GM18858 (cell line): Measurements from ENCODE around the gene ANKRD42.
A peak's percentile ranks its signal among the peaks of the same experiment; 100 is the strongest.

Experiments used
- ATAC-seq: cut with Tn5 transposase; IDR thresholded peaks from one replicate; pipeline ENCODE4 v1.9.1; 2021; ENCODE audit not compliant: unreplicated experiment

The ANKRD42 gene

DNA sequence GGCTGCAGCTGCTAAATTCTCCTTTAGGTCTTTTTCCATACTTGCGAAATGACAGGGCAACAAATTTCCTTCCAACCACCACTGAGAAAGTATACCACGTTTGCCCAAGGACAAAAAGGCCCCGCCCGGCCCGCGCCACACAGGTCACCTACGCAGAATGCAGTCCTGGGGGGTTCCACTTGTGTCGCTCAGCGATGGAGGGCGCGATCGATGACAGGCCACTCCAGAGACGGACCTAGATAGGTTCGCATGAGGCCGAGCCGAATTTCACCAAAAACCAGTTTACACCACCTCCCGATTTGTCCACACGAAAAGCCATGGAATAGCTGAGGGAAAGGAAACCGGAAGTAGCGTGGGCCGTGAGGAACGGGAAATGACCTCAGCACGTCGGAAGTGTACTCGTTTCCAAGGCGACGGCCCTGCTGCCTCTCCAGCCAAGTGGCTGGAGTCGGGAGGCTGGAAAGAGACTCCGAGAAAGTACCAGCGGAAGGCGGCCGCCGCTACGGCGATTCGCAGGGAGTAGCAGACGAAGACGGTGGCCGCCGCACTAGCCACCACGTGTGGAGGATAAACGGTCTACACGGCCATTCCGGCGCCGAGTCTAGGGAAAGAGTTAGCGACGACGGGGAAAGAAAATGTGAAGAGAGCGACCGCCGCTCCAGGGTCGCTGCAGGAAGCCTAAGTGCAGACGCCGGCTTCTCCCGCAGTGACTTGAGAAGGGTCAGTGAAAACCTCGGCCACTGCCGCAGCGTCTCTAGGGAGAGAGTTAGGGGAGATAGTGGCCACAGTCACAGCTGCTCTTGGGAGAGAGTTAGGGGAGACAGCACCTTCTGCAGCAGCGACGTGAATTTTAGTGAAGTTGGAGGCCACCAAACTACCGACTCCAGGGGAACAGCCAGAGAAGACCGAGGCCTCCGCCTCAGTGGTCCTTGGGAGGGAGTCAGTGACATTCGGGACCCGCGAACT is at the start of gene ANKRD42:
Gene ANKRD42, plus strand, starts transcription at position 398 of the 966 bp plus-strand sequence. CDS start 959 bp downstream, outside the sequence.
- peak; percentile 81 for ATAC-seq

DNA sequence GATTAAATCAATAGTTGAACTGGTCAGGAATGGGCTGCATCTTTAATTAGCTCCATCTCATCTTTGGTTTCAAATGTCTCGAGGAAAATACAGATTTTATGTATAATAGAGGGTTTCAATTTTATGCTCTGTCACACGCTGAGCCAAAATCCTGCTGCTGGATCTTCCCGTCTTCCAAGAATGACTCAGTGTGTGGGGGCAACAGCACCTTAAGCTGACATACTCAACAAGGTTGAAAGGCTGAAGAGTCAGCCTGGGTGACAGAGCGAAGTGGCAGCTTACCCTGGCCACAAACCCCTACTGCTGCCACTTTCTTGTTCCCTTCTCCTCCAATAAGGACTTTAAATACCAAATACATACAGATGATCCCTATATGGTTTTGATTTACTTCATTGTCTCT is 45.6 kb upstream of the ANKRD42 start:
- no peak for ATAC-seq

DNA sequence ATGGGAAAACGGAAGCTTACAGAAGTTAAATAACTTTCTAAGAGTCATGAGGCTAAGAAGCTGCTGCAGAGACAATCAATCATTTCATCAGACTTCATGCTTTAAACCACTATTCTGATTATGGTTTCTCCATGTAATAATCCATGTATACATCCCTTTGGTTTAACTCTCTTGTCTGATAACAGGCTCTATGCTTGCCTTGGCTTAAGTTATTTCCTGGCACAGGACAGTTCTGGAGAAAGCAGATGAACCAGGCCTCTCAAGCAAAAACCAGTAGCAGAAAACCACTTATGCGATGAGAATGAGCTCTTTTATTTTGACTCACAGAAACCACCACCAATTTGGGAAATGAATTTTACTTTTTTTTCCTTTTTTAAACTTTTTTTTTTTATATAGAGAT is 43.1 kb upstream of the ANKRD42 start:
- no peak for ATAC-seq

DNA sequence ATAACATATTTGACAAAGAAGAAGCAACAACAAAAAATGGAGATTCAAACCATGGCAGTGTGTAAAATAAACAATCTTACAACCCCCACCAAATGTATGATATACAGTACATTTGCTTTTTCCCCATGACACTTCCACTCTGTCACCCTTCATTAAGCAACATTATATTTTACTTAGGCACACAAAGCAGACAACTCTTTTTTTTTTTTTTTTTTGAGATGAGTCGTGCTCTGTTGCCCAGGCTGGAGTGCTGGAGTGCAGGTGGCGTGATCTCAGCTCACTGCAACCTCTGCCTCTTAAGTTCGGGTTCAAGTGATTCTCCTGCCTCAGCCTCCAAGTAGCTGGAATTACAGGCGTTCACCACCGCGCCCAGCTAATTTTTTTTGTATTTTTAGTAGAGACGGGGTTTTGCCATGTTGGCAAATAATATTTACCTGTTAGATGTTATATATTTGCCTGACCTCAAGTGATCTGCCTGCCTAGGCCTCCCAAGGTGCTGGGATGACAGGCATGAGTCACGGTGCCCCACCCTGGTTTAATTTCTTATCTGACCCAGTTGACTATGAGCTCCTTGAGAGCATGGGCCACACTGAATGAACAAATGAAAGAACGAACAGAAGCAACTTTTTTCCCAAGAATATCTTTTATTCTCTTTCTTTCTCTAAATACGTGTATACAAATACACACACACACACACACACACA is 42.1 kb upstream of the ANKRD42 start:
- ATAC-seq = no peak

DNA sequence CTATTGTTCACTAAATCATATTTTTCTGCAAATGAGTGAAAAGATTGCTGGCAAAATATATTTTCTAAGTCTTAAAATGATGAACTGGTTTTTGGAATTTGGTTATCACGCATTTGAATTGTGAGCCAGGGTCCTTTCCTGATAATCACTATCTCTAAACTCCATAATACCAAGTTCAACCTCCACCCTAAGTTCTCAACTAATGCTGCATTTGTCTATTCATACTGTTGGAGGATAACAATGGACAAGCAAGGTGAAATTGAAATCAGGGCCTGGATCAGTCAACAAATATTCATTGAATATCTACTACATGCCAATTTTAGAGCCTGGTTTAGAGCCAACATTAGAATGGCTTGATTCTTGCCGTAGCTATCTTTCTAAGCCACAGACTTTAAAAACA is 41.2 kb upstream of the ANKRD42 start:
- no peak for ATAC-seq

DNA sequence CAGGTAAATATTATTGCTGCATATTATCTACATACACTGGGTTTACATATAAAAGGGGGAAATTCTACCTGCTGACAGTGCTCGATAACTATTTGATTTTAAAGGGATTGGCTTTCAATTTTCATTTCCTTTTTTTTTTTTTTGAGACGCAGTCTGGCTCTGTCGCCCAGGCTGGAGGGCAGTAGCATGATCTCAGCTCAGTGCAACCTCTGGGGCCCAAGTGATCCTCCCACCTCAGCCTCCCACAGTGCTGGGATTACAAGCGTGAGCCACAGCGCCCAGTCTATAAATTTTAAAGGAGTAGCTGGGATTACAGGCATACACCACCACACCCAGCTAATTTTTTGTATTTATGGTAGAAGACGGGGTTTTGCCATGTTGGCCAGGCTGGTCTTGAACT is 39.7 kb upstream of the ANKRD42 start:
- ATAC-seq = no peak

DNA sequence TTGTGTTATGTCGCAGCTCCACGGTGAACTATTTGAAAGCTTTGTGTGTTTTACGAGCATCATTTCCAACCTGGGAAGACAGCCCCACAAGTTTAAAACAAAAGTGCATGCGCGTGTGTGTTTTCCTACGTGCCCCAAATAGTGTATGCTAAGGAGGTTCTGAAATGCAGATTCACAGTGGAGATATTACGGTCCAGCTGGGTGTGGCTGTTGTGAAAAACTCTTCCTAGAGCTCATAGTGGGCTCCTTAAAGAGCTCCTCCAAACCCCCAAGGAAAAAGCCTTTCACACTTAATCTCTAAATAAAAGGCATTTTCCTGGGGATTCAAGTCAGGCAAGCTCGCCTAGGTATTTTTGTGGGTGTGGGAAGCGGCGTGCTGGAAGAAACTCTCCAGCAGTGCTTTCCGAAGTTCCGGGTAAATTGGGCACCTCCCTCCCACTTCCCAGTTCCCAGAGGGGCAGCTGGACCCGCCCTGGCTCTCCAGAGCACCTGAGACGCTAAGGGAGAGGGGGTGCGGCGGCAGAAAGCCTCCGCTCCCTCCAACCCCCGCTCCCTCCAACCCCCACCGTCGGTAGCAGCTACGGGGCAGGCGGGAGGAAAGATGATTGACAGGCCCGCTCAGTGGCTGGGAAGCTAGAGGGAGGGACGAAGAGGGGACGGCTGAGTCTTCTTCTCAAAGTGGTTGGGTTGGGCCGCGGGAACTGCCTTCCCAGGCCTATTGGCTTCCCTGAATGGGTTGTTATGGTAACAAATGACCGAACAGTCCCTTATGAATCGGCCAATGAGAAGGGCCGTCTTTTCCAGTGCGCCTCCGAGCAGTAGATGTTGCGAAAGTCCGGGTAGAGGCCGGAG is 37.1 kb upstream of the ANKRD42 start:
- peak; percentile 95 for ATAC-seq

DNA sequence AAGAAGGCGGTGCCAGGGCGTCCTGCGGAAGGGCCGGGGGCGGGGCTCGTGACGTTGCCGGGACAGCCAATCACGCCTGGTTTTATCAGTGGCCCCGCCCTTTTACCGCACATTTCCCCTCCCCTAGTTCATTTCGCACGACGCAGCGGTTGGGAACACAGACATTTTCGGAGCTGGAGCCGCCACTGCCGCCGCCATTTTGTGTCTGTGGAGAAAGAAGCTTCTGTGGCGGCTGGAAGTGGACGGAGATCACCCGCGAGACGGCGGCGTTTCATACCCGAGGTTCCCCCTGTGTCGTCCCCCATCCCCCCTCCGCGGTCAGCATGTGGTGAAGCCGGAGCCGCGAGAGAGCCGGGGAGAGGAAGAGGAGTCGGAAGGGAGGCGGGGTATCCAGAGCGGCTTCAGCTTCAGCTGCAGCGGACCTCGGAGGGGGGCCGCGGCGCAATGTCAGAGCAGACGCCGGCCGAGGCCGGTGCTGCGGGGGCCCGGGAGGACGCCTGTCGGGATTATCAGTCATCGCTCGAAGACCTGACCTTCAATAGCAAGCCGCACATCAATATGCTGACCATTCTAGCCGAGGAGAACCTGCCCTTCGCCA is 36.4 kb upstream of the ANKRD42 start, which contains the start of gene PCF11:
Gene PCF11, plus strand, starts transcription at position 136 of the 598 bp plus-strand sequence. Its CDS starts 309 bp downstream, at position 445.
- ATAC-seq = no peak

DNA sequence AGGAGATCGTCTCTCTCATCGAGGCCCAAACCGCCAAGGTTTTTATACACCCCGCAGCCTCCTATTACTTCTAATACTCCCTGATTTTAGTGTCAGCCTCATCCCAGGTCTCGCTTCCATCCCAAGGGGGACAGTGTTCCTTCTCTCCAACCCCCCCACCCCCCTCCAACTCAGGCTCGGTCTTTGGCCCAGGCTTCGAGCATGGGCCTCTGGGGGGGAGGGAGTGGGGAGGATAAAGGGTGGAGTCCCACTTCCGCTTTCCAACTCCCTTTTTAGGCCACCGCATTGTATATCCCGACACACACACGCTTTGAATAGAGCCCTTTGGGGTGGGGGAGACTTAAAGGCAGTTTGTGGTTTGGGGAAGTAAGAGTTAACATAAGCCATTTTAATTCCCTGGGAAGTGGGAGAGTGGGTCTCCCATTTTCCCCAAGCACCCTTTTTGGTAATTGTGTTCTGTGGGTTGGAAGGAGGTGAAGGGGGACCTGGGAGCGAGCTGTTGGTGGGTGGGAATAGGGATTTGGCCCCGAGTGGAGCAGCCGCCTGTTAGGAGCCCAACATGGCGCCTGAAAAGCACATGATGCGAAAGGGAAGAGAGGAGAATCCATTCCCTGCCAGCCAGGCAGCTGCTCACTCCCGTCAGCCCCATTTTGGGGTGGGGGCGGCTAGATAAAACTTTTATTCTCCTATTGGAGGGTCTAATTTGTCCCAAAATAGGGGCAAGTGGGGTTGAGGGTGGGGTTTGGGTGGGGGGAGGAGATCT is 35.7 kb upstream of the ANKRD42 start:
- ATAC-seq = no peak

DNA sequence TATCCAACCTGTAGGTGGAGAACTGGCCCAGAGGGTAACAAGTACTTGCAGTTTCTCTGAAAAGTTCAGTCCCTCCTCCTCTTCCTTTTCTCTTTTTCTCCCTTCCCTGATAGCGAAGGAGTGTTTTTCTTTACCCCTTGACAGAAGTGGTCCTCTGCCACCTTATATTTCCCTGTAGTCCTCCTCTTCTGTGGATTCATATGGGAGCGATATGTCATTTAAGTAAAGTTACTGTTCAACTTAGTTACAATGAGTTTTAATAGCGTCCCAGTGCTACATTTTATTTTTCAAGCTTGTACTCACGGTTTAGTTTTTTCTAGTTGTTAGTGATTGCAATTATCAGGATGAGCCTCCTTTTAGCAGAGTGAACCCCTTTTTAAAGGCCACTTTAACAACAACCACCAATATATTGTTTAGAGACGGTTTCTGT is 35.1 kb upstream of the ANKRD42 start:
- no peak for ATAC-seq

DNA sequence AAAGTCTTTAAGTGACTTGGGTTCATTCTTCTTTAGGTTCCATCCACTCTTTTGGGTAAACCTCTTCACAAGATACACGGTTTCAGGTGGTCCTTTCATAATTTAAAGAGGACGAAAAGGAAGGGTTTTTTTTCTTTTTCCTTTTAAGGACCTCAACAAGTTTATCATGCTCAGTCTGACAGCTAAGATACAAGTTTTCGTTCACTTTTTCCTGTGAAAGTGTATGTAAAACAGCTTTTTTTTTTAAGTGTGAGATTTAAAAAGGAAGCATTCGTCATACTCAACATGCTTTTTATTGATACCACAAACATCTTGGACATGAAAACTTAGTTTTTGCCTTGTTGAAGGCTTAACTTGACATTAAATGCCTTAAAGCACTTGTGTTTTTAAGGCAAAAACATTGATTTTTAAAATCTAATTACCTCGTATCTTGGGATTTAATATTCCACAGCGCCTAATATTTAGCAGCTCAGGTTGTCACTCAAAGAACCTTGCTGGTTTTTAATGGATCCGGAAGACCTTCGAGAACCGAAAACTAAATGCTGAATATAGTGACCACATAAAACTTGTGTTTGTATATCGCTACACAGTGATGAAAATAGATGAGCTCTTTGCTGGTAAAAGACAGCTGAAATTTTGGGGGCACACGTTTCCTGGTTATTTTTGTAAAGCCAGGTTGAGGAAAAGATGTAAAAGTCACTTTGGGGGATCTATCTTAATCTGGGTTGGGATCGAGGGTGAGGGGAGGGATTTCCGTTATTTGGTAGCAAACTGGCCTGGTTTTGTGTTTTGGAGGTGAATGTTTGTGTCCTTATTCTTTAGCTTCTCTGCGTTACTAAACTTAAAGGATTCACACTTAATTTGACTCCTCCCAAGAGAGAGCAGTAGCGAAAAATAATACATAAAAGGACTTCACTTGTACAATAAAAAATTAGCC is 34.3 kb upstream of the ANKRD42 start:
- no peak for ATAC-seq

DNA sequence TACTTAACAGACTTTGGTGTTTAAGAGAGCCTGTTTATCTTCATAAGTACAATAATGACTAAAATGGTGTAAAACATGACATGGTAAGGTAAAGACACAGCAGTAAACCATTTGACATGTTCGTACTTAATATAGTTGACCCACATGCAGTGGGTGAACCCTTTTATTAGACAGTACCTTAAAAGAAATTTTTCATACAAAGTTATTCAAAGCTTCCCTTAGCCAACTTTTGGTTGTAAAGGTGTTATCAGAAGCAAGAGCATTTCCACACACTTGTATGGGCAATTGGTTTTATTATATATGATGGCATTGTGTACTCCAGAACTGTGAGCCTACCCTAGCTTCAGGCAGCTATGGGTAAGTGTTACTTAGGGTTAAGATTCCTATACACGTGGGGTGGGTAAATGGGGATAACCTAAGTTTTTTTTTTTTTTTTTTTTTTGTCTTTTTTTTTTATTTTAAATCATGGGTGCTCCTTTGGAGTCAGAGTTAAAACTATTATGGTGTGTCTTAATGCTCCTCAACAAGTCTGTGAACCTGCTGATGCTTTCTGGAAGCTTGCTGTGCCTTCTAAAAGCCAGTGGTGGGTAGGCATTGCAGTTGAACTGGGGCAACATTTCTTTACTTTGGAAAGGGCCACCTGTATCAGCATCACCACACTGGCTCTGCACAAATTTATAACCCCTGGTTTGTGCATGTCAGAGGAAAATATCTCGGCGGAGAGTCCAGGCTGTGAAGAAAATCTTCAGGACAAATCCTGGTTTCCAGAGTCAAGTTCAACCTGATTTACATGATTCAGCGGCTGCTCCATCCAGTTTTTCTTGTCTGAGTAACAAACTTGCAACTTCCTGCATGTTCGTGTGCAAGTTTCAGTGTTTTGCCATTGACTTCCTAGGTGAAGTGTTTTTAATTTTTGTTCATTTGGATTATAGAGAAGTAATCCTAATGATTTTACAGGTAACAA is 33.3 kb upstream of the ANKRD42 start:
- no peak for ATAC-seq

DNA sequence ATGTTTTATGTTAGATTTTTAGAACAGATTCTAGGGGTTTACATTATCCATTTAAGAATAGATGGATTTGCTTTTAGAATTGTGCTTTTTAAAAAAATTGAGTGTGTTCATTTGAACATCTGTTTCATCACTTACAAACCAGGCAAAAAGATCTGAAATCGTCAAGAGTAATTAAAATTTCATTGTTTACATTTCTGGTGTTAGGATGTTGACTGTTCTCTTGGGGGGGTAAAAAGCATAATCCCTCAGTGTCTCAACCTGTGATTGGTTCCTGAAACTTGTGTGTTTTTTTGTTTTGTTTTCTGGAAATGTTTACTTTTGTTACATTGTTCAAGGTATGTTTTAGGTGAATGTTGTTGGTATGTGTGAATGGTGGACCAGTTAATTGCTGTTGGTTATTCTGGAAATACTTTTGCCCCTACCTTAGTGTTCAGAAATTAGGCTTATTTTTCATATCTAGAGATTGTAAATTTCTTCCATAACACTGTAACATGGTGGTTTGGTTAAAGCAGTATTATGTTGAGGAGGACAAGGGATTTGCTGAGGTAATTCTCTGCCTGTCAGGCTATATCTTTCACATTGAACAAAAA is 31.8 kb upstream of the ANKRD42 start:
- ATAC-seq = no peak

DNA sequence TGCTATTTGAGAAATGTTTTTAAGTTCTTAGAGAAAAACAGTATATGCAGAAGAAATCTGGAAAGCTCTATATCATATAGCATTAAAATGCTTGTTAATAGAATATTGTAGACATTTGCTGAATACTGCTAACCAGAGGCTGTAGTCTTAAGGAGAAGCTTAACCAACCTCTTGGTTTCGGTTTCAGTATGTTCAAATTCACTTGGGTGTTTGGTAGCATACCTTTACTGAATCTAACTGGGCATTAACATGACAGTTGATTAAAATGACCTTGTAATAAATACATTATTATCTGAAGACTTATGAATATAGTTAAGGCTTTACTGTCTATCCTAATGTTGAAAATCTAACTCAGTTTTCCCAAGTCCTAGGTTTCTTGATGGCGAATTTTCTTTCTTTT is 31.1 kb upstream of the ANKRD42 start:
- peak; percentile 59 for ATAC-seq

DNA sequence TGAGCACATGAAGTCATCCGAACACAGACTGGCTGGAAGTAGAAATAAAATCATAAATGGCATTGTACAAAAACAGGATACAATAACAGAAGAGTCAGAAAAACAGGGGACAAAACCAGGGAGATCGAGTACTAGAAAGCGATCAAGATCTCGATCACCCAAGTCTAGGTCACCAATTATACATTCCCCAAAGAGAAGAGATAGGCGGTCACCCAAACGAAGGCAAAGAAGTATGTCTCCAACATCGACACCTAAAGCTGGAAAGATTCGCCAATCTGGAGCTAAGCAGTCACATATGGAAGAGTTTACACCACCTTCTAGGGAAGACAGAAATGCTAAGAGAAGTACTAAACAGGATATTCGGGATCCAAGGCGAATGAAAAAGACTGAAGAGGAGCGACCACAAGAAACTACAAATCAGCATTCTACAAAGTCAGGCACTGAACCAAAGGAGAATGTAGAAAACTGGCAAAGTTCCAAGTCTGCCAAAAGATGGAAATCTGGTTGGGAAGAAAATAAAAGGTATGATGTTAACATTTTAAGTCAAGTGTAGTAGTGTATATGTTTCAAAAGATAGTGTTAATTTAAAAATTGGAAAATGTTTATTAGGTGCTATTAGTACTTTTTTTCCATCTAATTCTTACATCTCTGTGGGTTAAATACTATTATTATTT is 27.2 kb upstream of the ANKRD42 start:
- ATAC-seq = no peak

DNA sequence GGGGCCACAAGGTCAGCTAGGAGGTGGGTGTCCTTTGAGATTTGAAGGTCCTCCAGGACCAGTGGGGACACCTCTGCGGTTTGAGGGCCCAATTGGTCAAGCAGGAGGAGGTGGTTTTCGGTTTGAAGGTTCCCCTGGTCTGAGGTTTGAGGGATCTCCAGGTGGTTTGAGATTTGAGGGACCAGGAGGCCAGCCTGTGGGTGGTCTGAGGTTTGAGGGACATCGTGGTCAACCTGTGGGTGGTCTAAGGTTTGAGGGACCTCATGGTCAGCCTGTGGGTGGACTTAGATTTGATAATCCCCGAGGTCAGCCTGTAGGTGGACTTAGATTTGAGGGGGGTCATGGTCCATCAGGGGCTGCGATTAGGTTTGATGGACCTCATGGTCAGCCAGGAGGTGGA is 24.8 kb upstream of the ANKRD42 start:
- no peak for ATAC-seq

DNA sequence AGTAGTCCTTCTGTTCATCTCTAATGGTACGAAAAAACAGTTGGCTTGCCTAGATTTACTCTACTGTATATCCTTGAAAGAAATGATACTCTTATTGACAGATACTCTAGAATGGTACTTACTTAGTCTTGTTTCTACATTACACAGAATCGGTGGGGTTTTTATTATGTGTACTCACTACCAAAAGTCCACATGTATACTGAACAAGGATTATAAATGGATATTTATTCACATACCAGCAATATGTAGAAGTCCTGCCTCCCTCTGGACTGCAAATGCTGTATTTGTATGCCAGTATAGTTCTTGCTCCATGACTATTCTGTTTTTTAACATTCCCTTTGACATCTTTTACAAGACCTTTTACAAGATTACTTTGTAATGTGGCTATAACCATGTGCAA is 22.6 kb upstream of the ANKRD42 start:
- ATAC-seq = no peak
